SIG-M5 treated with dmso at 0.1 percent for 504 hours (cell line): ENCODE results near the gene MTCL3.

ENCODE experiments used
- DNase-seq: peaks from one replicate; lab custom pipeline; 2025; ENCODE audit not compliant: unreplicated experiment; lab: John Stamatoyannopoulos, UW

Gene MTCL3

GRCh38 chr6:127515794-127516661 lies 3.1 kb downstream of the MTCL3 start:
- DNase-seq: peak; percentile 73

GRCh38 chr6:127515234-127515793 lies 3.8 kb downstream of the MTCL3 start:
- DNase-seq: no peak

GRCh38 chr6:127514773-127515227 lies 4.3 kb downstream of the MTCL3 start:
- DNase-seq: no peak

GRCh38 chr6:127514179-127514772 lies 4.9 kb downstream of the MTCL3 start:
- DNase-seq: no peak

- DNase-seq: no peak
Measured at GRCh38 chr6:127513425-127513824, 5.7 kb downstream of the MTCL3 start.

- no peak for DNase-seq
Measured at GRCh38 chr6:127510876-127511275, 8.3 kb downstream of the MTCL3 start.

- DNase-seq: no peak
Measured at GRCh38 chr6:127506894-127507293, 12.2 kb downstream of the MTCL3 start.

GRCh38 chr6:127503022-127503421 lies 16.1 kb downstream of the MTCL3 start:
- no peak for DNase-seq

- DNase-seq: no peak
Measured at GRCh38 chr6:127497410-127497809, 21.7 kb downstream of the MTCL3 start.

- no peak for DNase-seq
Measured at GRCh38 chr6:127496471-127496870, 22.7 kb downstream of the MTCL3 start.

- DNase-seq: no peak
Measured at GRCh38 chr6:127494240-127494767, 24.8 kb downstream of the MTCL3 start.

- no peak for DNase-seq
Measured at GRCh38 chr6:127489248-127489647, 29.9 kb downstream of the MTCL3 start.

GRCh38 chr6:127486934-127487333 lies 32.2 kb downstream of the MTCL3 start:
- DNase-seq: no peak

- DNase-seq: peak; percentile 56
Measured at GRCh38 chr6:127484212-127484863, 34.8 kb downstream of the MTCL3 start.

GRCh38 chr6:127483399-127484055 lies 35.6 kb downstream of the MTCL3 start:
- no peak for DNase-seq

GRCh38 chr6:127482325-127482724 lies 36.8 kb downstream of the MTCL3 start:
- no peak for DNase-seq

- no peak for DNase-seq
Measured at GRCh38 chr6:127481628-127482027, 37.5 kb downstream of the MTCL3 start.

GRCh38 chr6:127481111-127481510 lies 38.0 kb downstream of the MTCL3 start:
- DNase-seq: no peak

- no peak for DNase-seq
Measured at GRCh38 chr6:127477658-127478057, 41.5 kb downstream of the MTCL3 start.

GRCh38 chr6:127475823-127476176 lies 43.3 kb downstream of the MTCL3 start:
- DNase-seq: no peak
